H1 (cell line): ENCODE measurements around the gene NABP1. TPM values are rescaled to one million over a fixed set of nuclear protein-coding genes. Genes with fewer than 3 reads are reported as not detected.

Source experiments
- CTCF ChIA-PET: fragments of 300-600 bp; sonication (Branson Sonifier 250); formaldehyde crosslinking; loops from one replicate; lab custom pipeline; 2021; ENCODE audit not compliant: partially characterized antibody; lab: Charles Lee
- POLR2A ChIA-PET: fragments of 300-600 bp; sonication (Branson Sonifier 250); formaldehyde crosslinking; loops from one replicate; lab custom pipeline; 2021; ENCODE audit warnings: inconsistent platforms; ENCODE audit not compliant: partially characterized antibody; lab: Charles Lee
- DNase-seq, 2 experiments: peaks; one replicate each; pipeline versions ENCODE4 v3.0.0 to v3.0.0-alpha.2; 2010 to 2022; ENCODE audit warnings: low spot score in 2 of 2, low read depth in 1 of 2, mixed read lengths in 1 of 2
- FAIRE-seq: peaks from 2 replicates; lab custom pipeline; 2011; peaks lifted over from hg19 to GRCh38; lab: Jason Lieb, UNC
- H2AFZ ChIP-seq: 2 replicates; pipeline ENCODE4 v1.8.1; 2012; ENCODE audit warnings: low read length, inconsistent platforms
- H2AK5ac ChIP-seq: 2 replicates; pipeline ENCODE4 v1.6.1; 2013; ENCODE audit warnings: low read depth, low read length
- H2BK120ac ChIP-seq: replicated peaks from 2 replicates; pipeline ENCODE3; 2013; ENCODE audit warnings: low read depth, low read length, inconsistent platforms
- H2BK12ac ChIP-seq: 2 replicates; pipeline ENCODE4 v1.6.1; 2013; ENCODE audit warnings: low read depth, low read length
- H2BK15ac ChIP-seq: 2 replicates; pipeline ENCODE4 v1.6.1; 2013; ENCODE audit warnings: low read length
- H2BK20ac ChIP-seq: 2 replicates; pipeline ENCODE4 v1.6.1; 2013; ENCODE audit warnings: low read length
- H2BK5ac ChIP-seq: 2 replicates; pipeline ENCODE4 v1.6.1; 2013; ENCODE audit warnings: low read depth, low read length
- H3K14ac ChIP-seq: 2 replicates; pipeline ENCODE4 v1.6.1; 2013; ENCODE audit warnings: inconsistent platforms; ENCODE audit not compliant: insufficient read length
- H3K18ac ChIP-seq: 2 replicates; pipeline ENCODE4 v1.6.1; 2013; ENCODE audit warnings: low read length; ENCODE audit errors: extremely low read depth
- H3K23ac ChIP-seq: 2 replicates; pipeline ENCODE4 v1.6.1; 2013; ENCODE audit warnings: inconsistent platforms; ENCODE audit not compliant: insufficient read length
- H3K23me2 ChIP-seq: 2 replicates; pipeline ENCODE4 v1.6.1; 2013; ENCODE audit warnings: low read depth, low read length
- H3K27ac ChIP-seq: 2 replicates; pipeline ENCODE4 v1.6.1; 2011; ENCODE audit warnings: low read depth, low read length, inconsistent platforms
- H3K27me3 ChIP-seq, 4 experiments: replicated peaks in 1 of 4; 1 replicate in 1 of 4; 2 replicates in 3 of 4; pipeline versions ENCODE4 v1.6.1 to v1.8.1; 2011 to 2013; ENCODE audit warnings: low read length in 3 of 4, mild to moderate bottlenecking in 3 of 4, inconsistent platforms in 2 of 4, mixed read lengths in 2 of 4, moderate library complexity in 1 of 4; ENCODE audit not compliant: control insufficient read depth in 3 of 4, insufficient read depth in 3 of 4; ENCODE audit errors: extremely low read depth in 1 of 4
- H3K36me3 ChIP-seq, 4 experiments: 2 replicates each; pipeline versions ENCODE4 v1.6.1 to v1.8.1; 2011 to 2013; ENCODE audit warnings: mild to moderate bottlenecking in 4 of 4, low read length in 3 of 4, moderate library complexity in 2 of 4, control low read depth in 1 of 4, inconsistent platforms in 1 of 4; ENCODE audit not compliant: insufficient read depth in 4 of 4, control insufficient read depth in 2 of 4
- H3K4ac ChIP-seq: replicated peaks from 2 replicates; pipeline ENCODE3; 2013; ENCODE audit warnings: low read length, low read depth, mixed read lengths, inconsistent platforms; ENCODE audit not compliant: insufficient read length
- H3K4me1 ChIP-seq, 4 experiments: replicated peaks in 1 of 4; 1 replicate in 1 of 4; 2 replicates in 3 of 4; pipeline versions ENCODE4 v1.6.1 to v1.8.1; 2011 to 2013; ENCODE audit warnings: low read length in 3 of 4, inconsistent platforms in 2 of 4, mixed read lengths in 1 of 4; ENCODE audit not compliant: insufficient read depth in 4 of 4, control insufficient read depth in 3 of 4
- H3K4me2 ChIP-seq, 2 experiments: 2 replicates each; pipeline versions ENCODE4 v1.6.1 to v1.8.1; 2011 to 2013; ENCODE audit warnings: low read depth in 2 of 2, low read length in 2 of 2, control low read depth in 1 of 2, inconsistent platforms in 1 of 2, mild to moderate bottlenecking in 1 of 2; ENCODE audit not compliant: insufficient read depth in 1 of 2
- H3K4me3 ChIP-seq, 4 experiments: fragments of 200-600, 300-600 bp in 1 of 4; sonication (generic), shearing (Covaris generic), sonication (Bioruptor Twin) in 1 of 4; 2 replicates each; pipeline versions ENCODE4 v1.5.1 to v1.8.1; 2011 to 2016; ENCODE audit warnings: low read length in 4 of 4, low read depth in 3 of 4, control low read depth in 2 of 4, inconsistent platforms in 2 of 4, mild to moderate bottlenecking in 2 of 4, mixed read lengths in 1 of 4, moderate library complexity in 1 of 4; ENCODE audit not compliant: insufficient read depth in 2 of 4; ENCODE audit errors: extremely low read depth in 1 of 4
- H3K56ac ChIP-seq: replicated peaks from 2 replicates; pipeline ENCODE3; 2013; ENCODE audit warnings: low read depth, mild to moderate bottlenecking, mixed read lengths, low read length, inconsistent platforms; ENCODE audit not compliant: insufficient read length
- H3K79me1 ChIP-seq: 2 replicates; pipeline ENCODE4 v1.6.1; 2013; ENCODE audit warnings: low read depth, low read length, control low read depth
- H3K79me2 ChIP-seq, 2 experiments: 2 replicates each; pipeline versions ENCODE4 v1.6.1 to v1.8.1; 2012 to 2013; ENCODE audit warnings: low read length in 2 of 2, mild to moderate bottlenecking in 2 of 2, inconsistent platforms in 1 of 2; ENCODE audit not compliant: insufficient read depth in 2 of 2, control insufficient read depth in 1 of 2
- H3K9ac ChIP-seq, 4 experiments: replicated peaks in 1 of 4; 1 replicate in 1 of 4; 2 replicates in 3 of 4; pipeline versions ENCODE4 v1.6.1 to v1.8.1; 2011 to 2013; ENCODE audit warnings: low read depth in 3 of 4, low read length in 3 of 4, control low read depth in 2 of 4, mild to moderate bottlenecking in 2 of 4, moderate library complexity in 2 of 4, inconsistent platforms in 1 of 4; ENCODE audit errors: extremely low read depth in 1 of 4
- H3K9me3 ChIP-seq, 2 experiments: 2 replicates each; pipeline versions ENCODE4 v1.6.1 to v1.8.1; 2012 to 2013; ENCODE audit warnings: mild to moderate bottlenecking in 2 of 2, moderate library complexity in 2 of 2, control low read depth in 1 of 2, inconsistent platforms in 1 of 2, low read depth in 1 of 2, low read length in 1 of 2, mixed read lengths in 1 of 2; ENCODE audit not compliant: insufficient read depth in 2 of 2
- H4K20me1 ChIP-seq, 2 experiments: replicated peaks in 1 of 2; 2 replicates each; pipeline versions ENCODE3 to v1.8.1; 2011 to 2013; ENCODE audit warnings: inconsistent platforms in 2 of 2, low read length in 2 of 2, mild to moderate bottlenecking in 1 of 2; ENCODE audit not compliant: insufficient read depth in 2 of 2, control insufficient read depth in 1 of 2
- H4K5ac ChIP-seq: 2 replicates; pipeline ENCODE4 v1.6.1; 2013; ENCODE audit warnings: low read length, low read depth, mixed read lengths, inconsistent platforms; ENCODE audit not compliant: insufficient read length
- H4K8ac ChIP-seq: 2 replicates; pipeline ENCODE4 v1.8.0; 2013; ENCODE audit warnings: mild to moderate bottlenecking, moderate library complexity, low read length, inconsistent platforms; ENCODE audit not compliant: insufficient read depth; ENCODE audit errors: extremely low read depth
- H4K91ac ChIP-seq: replicated peaks from 2 replicates; pipeline ENCODE3; 2013; ENCODE audit warnings: low read length, mixed read lengths, inconsistent platforms; ENCODE audit not compliant: insufficient read length
- E2F6 ChIP-seq: IDR thresholded peaks from 2 replicates; pipeline ENCODE4 v1.6.1; 2012; ENCODE audit warnings: inconsistent platforms
- EGR1 ChIP-seq: IDR thresholded peaks from 2 replicates; pipeline ENCODE4 v1.6.1; 2011; ENCODE audit warnings: low read depth, low read length, borderline replicate concordance
- EZH2 ChIP-seq: fragments of 200-600 bp; sonication (generic); IDR thresholded peaks from 2 replicates; pipeline ENCODE4 v1.7.1; 2012; ENCODE audit warnings: low read depth, mild to moderate bottlenecking, moderate library complexity, low read length, inconsistent platforms; ENCODE audit not compliant: severe bottlenecking
- HDAC2 ChIP-seq, 2 experiments: fragments of 300-600 bp in 1 of 2; sonication (generic) in 1 of 2; IDR thresholded peaks; 2 replicates each; pipeline ENCODE4 v1.6.1; 2011 to 2012; ENCODE audit warnings: low read depth in 2 of 2, low read length in 2 of 2, mild to moderate bottlenecking in 2 of 2, moderate library complexity in 2 of 2, borderline replicate concordance in 1 of 2, inconsistent platforms in 1 of 2
- KDM1A ChIP-seq: fragments of 200-600, 300-600 bp; sonication (generic); IDR thresholded peaks from 2 replicates; pipeline ENCODE4 v1.7.1; 2016; ENCODE audit warnings: mild to moderate bottlenecking, low read length, borderline replicate concordance
- MAFK ChIP-seq: IDR thresholded peaks from 2 replicates; pipeline ENCODE4 v1.6.1; 2012; ENCODE audit warnings: low read depth, mild to moderate bottlenecking, improper control_type of control experiment, low read length
- RBBP5 ChIP-seq: IDR thresholded peaks from 2 replicates; pipeline ENCODE4 v1.7.1; 2012; ENCODE audit warnings: low read depth, mild to moderate bottlenecking, inconsistent platforms, low read length, moderate library complexity, borderline replicate concordance
- RNF2 ChIP-seq: fragments of 200-900, 300-1000 bp; sonication (generic); IDR thresholded peaks from 2 replicates; pipeline ENCODE4 v1.7.1; 2016; ENCODE audit warnings: borderline replicate concordance, low read depth, mild to moderate bottlenecking, antibody characterized with exemption, low read length; ENCODE audit not compliant: poor library complexity, severe bottlenecking; ENCODE audit errors: missing control alignments
- SIN3A ChIP-seq, 2 experiments: IDR thresholded peaks in 1 of 2; conservative IDR thresholded peaks in 1 of 2; 2 replicates each; pipeline ENCODE4 v1.6.1; 2011 to 2012; ENCODE audit warnings: low read length in 2 of 2, improper control_type of control experiment in 1 of 2, low read depth in 1 of 2, mild to moderate bottlenecking in 1 of 2
- SP1 ChIP-seq: IDR thresholded peaks from 2 replicates; pipeline ENCODE4 v1.6.1; 2011; ENCODE audit warnings: low read depth, low read length
- SRF ChIP-seq: IDR thresholded peaks from 2 replicates; pipeline ENCODE4 v1.6.1; 2011; ENCODE audit warnings: mild to moderate bottlenecking, low read depth, low read length, moderate library complexity
- TEAD4 ChIP-seq: IDR thresholded peaks from 2 replicates; pipeline ENCODE4 v1.6.1; 2012; ENCODE audit warnings: low read depth, low read length, inconsistent platforms, mixed read lengths
- YY1 ChIP-seq: IDR thresholded peaks from 2 replicates; pipeline ENCODE4 v1.6.1; 2011; ENCODE audit warnings: low read depth, mild to moderate bottlenecking, low read length
- WGBS, 2 experiments: shearing (Covaris generic) in 1 of 2; methylation state at CpG; one replicate each; pipeline versions ENCODE4 v1.1.6 to v1.1.7; 2013 to 2015; ENCODE audit warnings: low lambda C conversion rate in 2 of 2, mixed read lengths in 2 of 2, inconsistent platforms in 1 of 2, low coverage in 1 of 2, missing lambda C conversion rate in 1 of 2; ENCODE audit not compliant: insufficient replicate concordance in 2 of 2, insufficient coverage in 1 of 2, insufficient read length in 1 of 2; ENCODE audit errors: extremely low coverage in 1 of 2, missing lambda C conversion rate in 1 of 2; 5-methylcytosine and 5-hydroxymethylcytosine counted together
- polyA plus RNA-seq, 7 experiments: library from polyadenylated mRNA; depleted of rRNA in 3 of 7; stranded (reverse) in 5 of 7; unstranded in 2 of 7; fragments of >200 nt in 5 of 7; fragments of 200-250 nt in 2 of 7; gene quantifications; 1 replicate in 5 of 7; 2 replicates in 1 of 7; 4 replicates in 1 of 7; pipeline versions ENCODE4 v1.2.1 to v1.2.3, GENCODE V29; 2011 to 2013; ENCODE audit warnings: missing spikeins in 2 of 7, mixed read lengths in 2 of 7
- total RNA-seq: library from RNA; stranded (reverse); fragmentation: NEBNext Ultra II Directional; extraction: Animal tissue kit (Norgen Biotek cat#: 25700); gene quantifications from 2 replicates; pipeline ENCODE4 v1.2.1, GENCODE V29; 2021

NABP1 gene
- total and polyA plus RNA-seq, 2 of the 8 experiments (the other 6 are each of a cell fraction or from before 2014, with no cell fraction given), result 0.63 to 4.8 TPM

GRCh38 chr2:191686729-191687128 is 8.8 kb downstream of the NABP1 start:
- H4K91ac ChIP-seq, result no peak overlapping the region
- peaks cover 0 to 9% (median under 1%) of the 10 kb centered on the region in 4 experiments; a peak in 1 of 8 replicates for H3K36me3 ChIP-seq
- no peak overlapping the region for H3K56ac ChIP-seq
- no peak overlapping the region for H3K9ac ChIP-seq
- no peaks in the 10 kb centered on the region for H3K23me2 ChIP-seq
- H2BK120ac ChIP-seq, result no peak overlapping the region
- H3K18ac ChIP-seq, result no peak overlapping the region
- H4K8ac ChIP-seq, result no peak overlapping the region
- no peak overlapping the region for H3K4me2 ChIP-seq
- H4K20me1 ChIP-seq, result no peaks in the 10 kb centered on the region
- no peaks in the 10 kb centered on the region for H3K9me3 ChIP-seq
- no peaks in the 10 kb centered on the region for H3K79me1 ChIP-seq
- no peak overlapping the region for H3K4ac ChIP-seq
- H3K4me1 ChIP-seq, result no peaks in the 10 kb centered on the region
- H2AK5ac ChIP-seq, result no peak overlapping the region
- ChIA-PET POLR2A (no interaction called here), CTCF (no interaction called here)
- H3K14ac ChIP-seq, result no peak overlapping the region
- no peak overlapping the region for H3K4me3 ChIP-seq
- WGBS, 2 experiments, result 91% methylated on average over 1 of the region's 1 CpG; no CpG with 5 or more reads in 1 of the 2 experiments
- DNase-seq, result no peak
- H3K23ac ChIP-seq, result no peak overlapping the region
- H4K5ac ChIP-seq, result no peak overlapping the region
- H3K27ac ChIP-seq, result no peak overlapping the region
- H2AFZ ChIP-seq, result no peak overlapping the region
- no peaks in the 10 kb centered on the region for H3K27me3 ChIP-seq
- H2BK12ac ChIP-seq, result no peak overlapping the region
- FAIRE-seq, result no peak
- no peak overlapping the region for H2BK15ac ChIP-seq
- H3K79me2 ChIP-seq, result no peaks in the 10 kb centered on the region
- H2BK5ac ChIP-seq, result no peak overlapping the region
- no peak overlapping the region for H2BK20ac ChIP-seq
- no peak for TF ChIP-seq SIN3A (conservative IDR thresholded peaks at IDR 0.05 in 1 of 2, IDR thresholded peaks at IDR 0.05 in 1 of 2; ENCODE audit: low read depth in 1 of 2, low read length in 2 of 2)
- TF ChIP-seq E2F6, result no peak
- TF ChIP-seq SP1, result no peak
- TF ChIP-seq RNF2, result no peak
- TF ChIP-seq EZH2, result no peak
- TF ChIP-seq RBBP5, result no peak
- no peak for TF ChIP-seq EGR1
- no peak for TF ChIP-seq KDM1A
- no peak for TF ChIP-seq SRF
- TF ChIP-seq HDAC2 (IDR thresholded peaks at IDR 0.05; ENCODE audit: borderline replicate concordance in 1 of 2, low read depth in 2 of 2, low read length in 2 of 2), result no peak
- no peak for TF ChIP-seq MAFK
- no peak for TF ChIP-seq YY1
- TF ChIP-seq TEAD4, result no peak
